Adipose tissue (tissue), 3 donors: ENCODE data around the gene SRP68. TPM values are rescaled to one million over a fixed set of nuclear protein-coding genes. Genes with fewer than 3 reads are reported as not detected.

Source experiments
- H3K27ac ChIP-seq: one replicate; pipeline ENCODE4 v1.5.1; 2013; ENCODE audit warnings: low read depth, low read length
- WGBS, 3 donors: extraction: QIAGEN DNeasy Blood & Tissue Kit; methylation state at CpG; one replicate each; pipeline ENCODE4 v1.1.7; 2013; 5-methylcytosine and 5-hydroxymethylcytosine counted together
- polyA plus RNA-seq, 3 donors: library from polyadenylated mRNA; stranded (reverse); fragments of 200-250 nt; gene quantifications; one replicate each; pipeline ENCODE4 v1.2.3, GENCODE V29; 2013
- donor health status: healthy with polysubstance abuse.
- donor health status: Bipolar disorder and iron deficiency.
- donor health status: healthy.

The SRP68 gene
- polyA plus RNA-seq = 10 to 100 TPM; 44.1 to 68.6 (median 49.5) TPM

DNA sequence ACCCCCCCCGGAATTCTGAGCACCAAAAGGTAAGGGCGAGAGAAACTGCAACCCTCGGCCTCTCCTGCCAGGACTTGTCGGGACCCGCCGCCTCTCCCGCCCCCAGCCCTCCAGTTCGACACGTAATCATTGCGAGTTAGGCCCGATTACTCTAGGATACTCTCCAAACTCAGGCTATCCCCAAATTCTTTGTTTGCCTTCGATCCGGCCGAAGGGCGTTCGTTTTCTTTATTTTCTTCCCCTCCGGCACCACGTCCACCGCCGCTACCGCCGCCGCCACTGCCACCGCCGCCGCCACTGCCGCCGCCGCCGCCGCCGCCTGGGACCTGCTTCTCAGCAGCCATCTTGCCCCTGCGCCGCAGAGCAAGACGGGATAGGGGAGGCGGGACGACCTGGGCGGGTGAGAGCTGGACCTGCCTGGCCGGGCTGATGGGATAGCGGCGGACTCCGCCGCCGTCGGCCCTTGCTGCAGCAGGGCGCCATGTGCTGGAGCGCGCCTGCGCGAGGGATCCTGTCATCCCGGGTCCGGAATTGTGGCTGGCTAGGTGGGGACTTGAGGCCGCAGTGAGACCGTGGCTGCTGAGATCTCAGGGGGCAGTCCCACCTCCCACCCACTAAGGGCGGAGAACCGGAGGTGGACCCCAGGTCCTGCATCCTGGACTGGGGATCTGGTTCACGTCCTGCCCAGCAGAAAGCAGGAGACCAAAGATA lies at the start of gene SRP68:
SRP68 (minus strand) TSS at position 370 of the 711 bp plus-strand sequence; CDS start at position 344, 26 bp downstream.
- 0% methylated on average over 44 to 57 of the region's 57 CpGs for WGBS, 3 donors
- H3K27ac ChIP-seq = no peak within 1 kb of the TSS

DNA sequence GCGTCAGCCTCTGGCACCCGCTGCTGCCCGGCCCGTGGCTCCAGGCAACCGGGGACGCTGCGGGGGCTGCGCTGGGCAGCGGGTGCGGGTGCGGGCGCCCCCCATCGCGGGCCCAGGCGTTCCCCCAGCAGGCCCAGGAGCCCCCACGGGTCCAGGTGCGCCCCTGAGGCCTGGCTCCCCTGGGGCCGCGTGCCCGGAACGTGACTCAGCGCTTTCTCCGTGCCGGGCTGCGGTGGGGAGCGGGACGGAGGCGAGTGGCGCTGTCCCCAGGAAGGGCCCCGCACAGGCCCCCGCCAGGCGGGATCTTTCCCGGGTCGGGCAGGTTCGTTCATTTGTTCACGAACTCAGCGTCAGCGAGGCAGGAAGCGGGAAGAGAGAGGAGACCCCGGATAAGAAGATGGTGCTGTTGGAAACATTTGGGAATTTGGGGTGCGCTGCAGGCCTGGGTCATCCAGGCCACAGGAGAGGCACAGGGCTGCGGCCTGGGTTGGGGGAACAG lies 49.7 kb upstream of the SRP68 start:
- H3K27ac ChIP-seq = no peak overlapping the region

DNA sequence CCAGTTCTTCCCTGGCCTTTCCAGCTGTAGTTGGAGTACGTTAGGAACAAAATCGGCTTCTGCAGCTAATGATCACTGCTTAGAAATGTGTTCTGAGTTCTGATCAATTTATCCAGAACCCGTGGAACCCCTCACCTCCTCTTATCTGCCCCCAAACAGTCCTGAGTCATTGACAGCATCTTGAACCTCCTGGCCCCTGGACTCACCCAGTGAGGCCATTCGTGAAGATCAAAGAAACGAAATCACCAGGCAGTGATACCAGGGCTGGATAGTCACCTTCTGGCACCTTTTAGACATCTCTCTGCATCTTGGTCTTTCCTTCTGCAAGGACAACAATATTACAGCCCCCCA lies 48.3 kb upstream of the SRP68 start:
- WGBS, 3 donors = 82 to 92% (median 91%) methylated on average over 5 of the region's 5 CpGs
- no peak overlapping the region for H3K27ac ChIP-seq

More for the DNA sequence above, 49.7 kb upstream of the SRP68 start:
- WGBS, 3 donors = 24 to 32% (median 27%) methylated on average over 34 to 42 of the region's 42 CpGs

DNA sequence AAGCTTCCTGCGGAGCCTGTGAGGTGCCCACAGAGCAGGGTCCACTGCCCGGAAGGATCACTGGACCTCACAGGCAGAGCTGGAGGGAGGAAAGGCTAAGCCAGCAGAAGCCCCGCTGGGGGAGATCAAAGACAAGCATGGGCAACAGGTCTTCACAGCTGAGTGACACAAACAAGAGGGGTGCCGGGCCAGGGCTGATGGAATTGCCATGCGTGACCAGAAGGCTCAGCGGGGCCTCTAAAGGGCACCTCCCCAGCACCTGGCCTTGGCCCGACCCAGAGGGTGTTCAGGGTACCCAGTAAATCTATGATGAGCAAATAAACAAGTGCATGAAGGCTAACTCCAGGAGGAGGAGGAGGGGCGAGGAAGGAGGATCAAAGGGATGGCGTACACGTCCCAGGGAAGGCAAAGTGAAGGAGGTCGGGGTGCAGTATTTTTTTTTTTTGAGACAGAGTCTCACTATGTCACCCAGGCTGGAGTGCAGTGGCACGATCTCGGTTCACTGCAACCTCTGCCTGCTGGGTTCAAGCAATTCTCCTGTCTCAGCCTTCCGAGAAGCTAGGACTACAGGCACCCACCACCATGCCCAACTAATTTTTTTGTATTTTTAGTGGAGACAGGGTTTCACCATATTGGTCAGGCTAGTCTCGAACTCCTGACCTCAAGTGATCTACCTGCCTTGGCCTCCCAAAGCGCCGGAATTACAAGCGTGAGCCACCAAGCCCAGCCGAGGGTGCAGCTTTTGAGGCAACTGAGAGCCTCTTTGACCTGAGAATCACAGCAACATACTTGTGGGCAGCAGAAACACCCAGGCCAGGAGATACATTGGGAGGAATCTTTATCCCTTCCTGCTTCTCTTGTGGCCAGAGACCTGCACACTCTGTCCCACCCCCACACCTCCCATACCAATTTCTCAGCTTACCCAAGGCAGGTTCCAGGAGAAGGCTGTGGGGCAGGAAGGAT lies 47.4 kb upstream of the SRP68 start:
- WGBS, 3 donors = 78 to 89% (median 86%) methylated on average over 19 of the region's 19 CpGs
- no peak overlapping the region for H3K27ac ChIP-seq

DNA sequence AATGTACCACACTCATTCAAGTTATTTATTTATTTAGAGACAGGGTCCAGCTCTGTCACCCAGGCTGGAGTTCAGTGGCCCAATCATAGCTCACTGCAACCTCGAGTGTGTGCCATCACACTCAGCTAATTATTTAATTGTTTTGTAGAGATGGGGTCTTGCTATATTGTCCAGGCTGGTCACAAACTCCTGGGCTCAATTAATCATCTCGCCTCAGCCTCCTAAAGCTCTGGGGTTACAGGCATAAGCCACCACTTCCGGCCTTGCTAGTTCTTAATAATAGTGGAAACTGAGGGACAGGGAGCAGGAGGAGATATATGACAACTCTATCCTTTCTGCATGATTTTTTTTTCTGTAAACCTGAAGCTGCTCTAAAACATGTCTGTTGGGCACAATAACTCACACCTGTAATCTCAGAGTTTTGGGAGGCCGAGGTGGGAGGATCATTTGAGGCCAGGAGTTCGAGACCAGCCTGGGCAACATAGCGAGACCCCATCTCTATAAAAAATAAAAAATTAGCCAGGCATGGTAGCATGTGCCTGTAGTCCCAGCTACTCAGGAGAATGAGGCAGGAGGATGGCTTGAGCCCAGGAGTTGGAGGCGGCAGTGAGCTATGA lies 42.9 kb upstream of the SRP68 start:
- WGBS, 3 donors = 88 to 91% (median 90%) methylated on average over 7 of the region's 7 CpGs
- no peak overlapping the region for H3K27ac ChIP-seq

DNA sequence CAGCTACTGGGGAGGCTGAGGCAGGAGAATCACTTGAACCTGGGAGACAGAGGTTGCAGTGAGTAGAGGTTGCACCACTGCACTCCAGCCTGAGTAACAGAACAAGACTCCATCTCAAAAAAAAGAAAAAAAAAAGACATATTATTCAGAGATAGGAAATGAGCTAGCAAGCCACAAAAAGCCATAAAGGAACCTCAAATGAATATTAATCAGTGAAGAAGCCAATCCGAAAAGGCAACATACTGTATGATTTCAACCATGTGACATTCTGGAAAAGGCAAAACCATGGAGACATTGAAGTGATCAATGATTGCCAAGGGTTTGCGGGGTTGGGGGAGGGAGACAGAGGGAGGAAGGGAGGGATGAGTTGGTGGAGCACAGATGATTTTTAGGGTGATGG lies 39.6 kb upstream of the SRP68 start:
- 74 to 78% (median 77%) methylated on average over 2 of the region's 2 CpGs for WGBS, 3 donors
- H3K27ac ChIP-seq = no peak overlapping the region

DNA sequence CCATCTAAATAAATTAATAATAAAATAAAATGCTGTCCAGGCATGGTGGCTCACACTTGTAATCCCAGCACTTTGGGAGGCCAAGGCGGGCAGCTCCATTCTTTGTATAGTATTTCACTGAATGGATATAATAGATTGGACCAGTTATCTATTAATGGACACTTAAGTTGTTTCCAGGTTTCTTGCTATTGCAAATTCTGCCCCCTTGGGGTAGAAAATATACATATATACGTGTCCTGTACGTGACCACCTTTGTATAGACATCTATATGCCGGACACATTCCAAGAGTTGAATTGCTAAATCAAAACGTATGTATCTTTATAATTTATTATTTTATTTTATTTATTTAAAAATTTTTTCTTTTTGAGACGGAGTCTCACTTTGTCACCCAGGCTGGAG lies 35.2 kb upstream of the SRP68 start:
- 80 to 85% (median 85%) methylated on average over 6 of the region's 6 CpGs for WGBS, 3 donors
- no peak overlapping the region for H3K27ac ChIP-seq

DNA sequence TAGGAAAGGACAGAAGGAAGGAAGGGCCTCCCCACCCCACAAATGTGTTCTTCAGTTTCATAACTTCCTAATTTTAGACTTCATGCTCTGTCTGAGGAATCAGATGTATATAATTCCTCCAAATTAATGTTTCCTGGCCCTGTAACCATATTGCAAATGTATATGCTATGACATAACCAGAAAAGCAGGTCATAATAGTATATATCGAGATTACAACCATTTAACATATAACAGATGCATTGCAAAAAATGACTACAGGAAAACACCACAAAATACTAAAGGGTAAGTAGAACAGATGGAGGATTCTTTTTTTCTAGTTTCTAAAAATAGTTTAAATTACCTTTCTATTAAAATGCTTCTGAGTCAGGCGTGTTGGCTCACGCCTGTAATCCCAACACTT lies 34.4 kb upstream of the SRP68 start:
- H3K27ac ChIP-seq = no peak overlapping the region
- WGBS, 3 donors = 66 to 79% (median 74%) methylated on average over 3 of the region's 3 CpGs

DNA sequence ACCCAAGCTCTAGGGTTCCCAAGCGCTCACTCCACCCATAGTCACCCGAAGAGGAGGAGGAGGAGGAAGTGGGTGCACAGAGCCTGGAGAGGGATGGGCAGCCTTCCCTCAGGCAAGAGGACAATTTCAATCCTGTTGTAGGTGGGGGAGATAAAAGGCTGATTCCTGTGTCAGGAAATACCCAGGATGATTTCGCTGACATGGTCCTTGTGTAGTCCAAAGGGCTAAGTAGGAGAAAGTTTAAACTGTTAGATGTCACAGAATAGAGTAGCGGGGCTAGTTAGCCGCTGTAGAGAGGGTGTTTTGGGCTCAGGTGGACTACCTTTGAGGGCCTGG lies 32.5 kb upstream of the SRP68 start:
- WGBS, 3 donors = 67 to 75% (median 75%) methylated on average over 5 of the region's 5 CpGs
- H3K27ac ChIP-seq = no peak overlapping the region

DNA sequence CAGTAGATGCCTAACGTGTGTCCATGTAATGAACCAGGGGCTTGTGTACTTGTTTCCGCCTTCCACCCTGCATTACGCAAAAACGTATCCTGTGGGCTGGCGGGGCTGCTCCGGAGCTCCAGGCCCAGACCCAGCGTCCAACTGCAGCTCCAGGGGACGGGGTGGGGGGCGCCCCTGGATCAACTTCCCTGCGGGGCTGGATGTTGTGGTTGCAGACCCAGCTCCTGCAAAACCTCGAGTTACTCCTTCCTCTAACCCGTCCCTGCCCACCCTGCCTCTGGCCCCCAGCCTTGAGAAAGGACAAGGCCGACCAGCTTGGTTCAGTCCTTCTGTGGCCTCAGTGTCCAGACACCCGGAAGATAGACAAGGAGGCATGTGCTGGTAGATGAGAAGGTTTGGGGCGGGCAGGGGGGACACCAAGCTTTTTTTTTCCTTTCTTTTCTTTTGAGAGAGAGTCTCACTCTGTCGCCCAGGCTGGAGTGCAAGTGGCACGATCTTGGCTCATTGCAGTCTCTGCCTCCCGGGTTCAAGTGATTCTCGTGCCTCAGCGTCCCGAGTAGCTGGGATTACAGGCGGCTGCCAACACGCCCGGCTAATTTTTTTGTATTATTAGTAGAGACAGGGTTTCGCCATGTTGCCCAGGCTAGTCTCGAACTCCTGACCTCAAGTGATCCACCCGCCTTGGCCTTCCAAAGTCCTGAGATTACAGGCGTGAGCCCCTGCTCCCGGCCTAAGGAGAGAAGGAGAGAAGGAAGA lies 32.0 kb upstream of the SRP68 start:
- H3K27ac ChIP-seq = no peak overlapping the region
- WGBS, 3 donors = 70 to 86% (median 79%) methylated on average over 29 of the region's 29 CpGs

DNA sequence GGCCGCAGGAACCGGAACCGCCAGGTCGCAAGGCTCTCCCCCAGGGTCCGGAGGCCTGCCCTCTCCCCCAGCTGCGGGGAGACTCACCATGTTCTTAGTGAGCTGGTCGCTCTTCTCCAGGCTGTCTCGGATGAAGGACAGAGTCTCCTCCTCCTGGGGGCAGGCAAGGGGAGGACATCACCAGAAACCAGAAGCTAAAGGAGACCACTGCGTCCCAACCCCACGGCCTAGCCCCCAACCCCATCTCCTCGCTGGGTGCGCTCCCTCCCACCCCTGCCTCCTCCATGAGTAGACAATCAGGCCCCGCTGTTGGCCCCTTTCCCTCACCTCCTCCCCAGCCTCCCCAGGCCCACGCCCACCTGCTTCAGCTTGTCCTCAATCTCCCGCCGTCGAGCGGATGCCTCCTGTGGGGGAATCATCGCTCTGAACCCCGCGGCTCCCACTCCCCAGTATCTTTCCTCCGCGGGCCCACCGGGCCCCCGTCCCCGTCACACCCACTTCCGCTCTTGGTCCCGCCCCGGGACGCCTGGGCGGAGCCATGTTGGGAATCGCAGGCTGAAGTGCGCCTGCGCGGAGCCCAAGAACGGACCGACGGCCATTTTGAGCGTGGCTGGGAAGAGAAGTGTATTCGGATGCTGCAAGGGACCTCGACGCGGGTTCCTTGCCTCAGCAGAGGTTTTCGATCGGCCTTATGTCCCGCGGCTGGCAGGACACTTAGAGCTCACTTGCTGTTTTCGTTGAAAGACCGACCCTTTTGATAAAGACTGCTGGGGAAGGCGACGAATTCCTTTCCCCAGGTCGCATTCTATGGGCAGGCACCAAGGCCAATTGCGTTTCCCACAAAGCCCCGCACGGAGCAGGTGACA lies 31.2 kb upstream of the SRP68 start, which contains the start of gene EXOC7:
EXOC7 (minus strand) TSS at position 514 of the 866 bp plus-strand sequence; CDS start at position 419, 95 bp downstream.
- no peak within 1 kb of the TSS for H3K27ac ChIP-seq
- 3 to 4% (median 4%) methylated on average over 55 of the region's 55 CpGs for WGBS, 3 donors

DNA sequence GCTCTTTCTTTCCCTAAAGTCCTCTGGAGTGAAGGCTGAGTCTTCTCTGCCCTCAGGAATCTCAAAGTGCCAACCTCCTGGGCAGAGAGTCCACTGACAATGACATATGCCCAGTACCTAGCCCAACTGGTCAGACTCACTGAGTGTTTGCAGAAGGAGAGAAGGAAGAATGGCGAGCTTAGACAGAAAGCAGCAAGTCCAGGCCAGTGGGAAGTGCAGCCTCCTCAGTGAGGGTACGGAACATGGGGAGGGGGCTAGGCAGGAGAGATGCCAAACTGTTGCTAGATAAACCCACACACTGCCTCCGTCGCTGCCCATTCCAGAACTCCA lies 30.6 kb upstream of the SRP68 start:
- 1 to 4% (median 2%) methylated on average over 4 of the region's 4 CpGs for WGBS, 3 donors
- H3K27ac ChIP-seq = no peak overlapping the region

DNA sequence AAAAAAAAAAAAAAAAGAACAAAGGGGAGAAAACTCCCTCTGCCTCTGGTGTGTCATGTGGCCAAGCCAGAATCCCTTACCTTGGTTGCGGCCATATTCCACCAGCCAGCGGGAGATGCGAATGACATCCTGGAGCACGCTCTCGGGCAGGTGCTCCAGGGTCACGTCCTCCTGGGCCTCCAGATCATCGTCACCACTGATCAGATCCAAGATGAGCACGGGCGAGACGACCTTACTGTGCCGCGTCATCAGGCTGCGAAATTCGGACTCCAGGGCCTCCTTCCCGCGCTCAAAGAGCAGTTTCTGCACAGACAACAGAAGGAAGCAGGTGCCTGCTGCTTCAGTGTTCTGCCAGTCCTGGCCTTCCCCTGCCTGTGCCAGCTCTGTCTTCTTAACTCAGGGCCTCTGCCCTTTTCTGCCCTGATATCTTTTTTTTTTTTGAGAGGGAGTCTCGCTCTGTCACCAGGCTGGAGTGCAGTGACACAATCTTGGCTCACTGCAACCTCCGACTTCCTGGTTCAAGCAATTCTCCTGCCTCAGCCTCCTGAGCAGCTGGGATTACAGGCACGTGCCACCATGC lies 25.5 kb upstream of the SRP68 start:
- H3K27ac ChIP-seq = no peak overlapping the region
- WGBS, 3 donors = 90 to 95% (median 91%) methylated on average over 19 of the region's 19 CpGs

DNA sequence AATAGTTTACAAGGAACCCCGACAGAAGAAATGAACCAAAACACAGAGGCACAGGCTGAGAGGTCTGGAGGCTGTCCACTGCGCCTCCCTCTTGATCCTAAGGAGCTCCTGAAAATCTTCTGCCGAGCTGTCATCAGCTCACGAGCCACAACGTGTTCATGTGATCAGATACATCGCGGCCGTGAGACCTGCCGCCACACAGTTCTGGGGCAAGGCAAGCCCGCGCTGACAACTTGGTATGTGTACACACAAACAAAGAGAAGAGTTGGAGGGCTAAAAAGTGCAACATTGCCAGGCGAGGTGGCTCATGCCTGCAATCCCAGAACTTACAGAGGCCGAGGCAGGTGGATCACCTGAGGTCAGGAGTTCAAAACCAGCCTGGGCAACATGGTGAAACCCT lies 23.6 kb upstream of the SRP68 start:
- WGBS, 3 donors = 86 to 95% (median 92%) methylated on average over 13 of the region's 13 CpGs
- H3K27ac ChIP-seq = no peak overlapping the region

DNA sequence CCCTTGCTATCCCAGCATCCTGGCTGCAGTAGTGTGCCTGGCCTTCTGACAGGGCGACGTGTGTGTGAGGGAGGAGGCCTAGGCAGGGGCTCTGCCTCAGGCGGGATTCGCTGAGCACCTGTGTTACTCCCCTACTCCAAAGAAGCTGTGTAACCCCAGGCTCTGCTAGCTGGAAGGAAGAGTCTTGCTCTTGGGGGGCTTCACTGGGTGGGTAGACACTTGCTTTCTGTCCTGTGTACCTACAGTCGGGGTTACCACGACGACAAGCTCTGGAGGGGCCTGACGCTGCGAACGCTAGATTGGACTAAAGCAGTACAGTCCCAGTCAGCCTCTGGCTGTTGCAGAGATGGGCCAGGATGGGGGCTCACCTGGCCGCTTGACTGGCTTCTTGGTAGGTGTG lies 21.7 kb upstream of the SRP68 start:
- 87 to 95% (median 89%) methylated on average over 11 of the region's 11 CpGs for WGBS, 3 donors
- H3K27ac ChIP-seq = no peak overlapping the region

DNA sequence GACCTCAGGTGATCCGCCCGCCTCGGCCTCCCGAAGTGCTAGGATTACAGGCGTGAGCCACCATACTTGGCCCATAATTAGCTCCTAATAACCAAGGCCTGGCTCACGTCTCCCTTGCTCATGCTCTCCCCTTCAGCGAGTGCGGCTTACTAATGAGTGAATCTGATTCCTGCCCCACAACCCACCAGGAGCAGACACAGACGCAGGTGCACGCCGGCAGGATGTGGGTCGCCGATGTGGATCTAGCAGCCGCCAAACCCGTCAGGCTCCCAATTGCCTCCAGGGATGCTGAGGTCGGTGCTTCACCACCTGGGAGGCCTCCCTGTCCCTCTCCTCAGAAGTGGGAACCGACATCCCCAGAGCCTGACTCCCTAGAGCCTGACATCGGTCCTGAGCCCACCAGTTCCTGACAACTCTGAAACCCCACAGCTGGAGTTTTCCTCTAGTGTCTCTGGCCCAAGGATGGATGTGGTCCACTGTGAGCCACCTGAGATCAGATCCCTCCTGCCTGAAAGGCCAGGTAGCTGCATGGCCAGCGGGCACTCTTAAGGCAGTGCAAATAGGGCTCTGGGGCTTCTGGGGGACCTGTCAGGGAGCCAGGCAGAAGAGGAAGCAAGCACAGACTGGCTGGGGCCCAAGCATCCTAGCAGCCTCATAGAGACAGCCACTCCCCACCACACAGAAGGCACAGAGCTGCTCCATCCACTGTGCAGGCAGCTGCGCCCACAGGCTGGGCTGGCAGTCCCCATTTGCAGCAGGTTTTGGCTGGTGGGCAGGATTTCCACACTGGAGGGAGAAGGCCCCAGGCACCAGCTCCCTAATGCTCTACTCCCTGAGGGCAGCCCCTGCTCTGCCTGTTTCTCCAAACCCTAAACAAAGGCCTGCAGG lies 20.5 kb upstream of the SRP68 start:
- no peak overlapping the region for H3K27ac ChIP-seq
- WGBS, 3 donors = 93 to 95% (median 94%) methylated on average over 20 of the region's 20 CpGs
